Adipose tissue (tissue), 3 donors: ENCODE data around the gene CARD19. TPM values are rescaled to one million over a fixed set of nuclear protein-coding genes. Genes with fewer than 3 reads are reported as not detected.

Source experiments
- H3K27ac ChIP-seq: one replicate; pipeline ENCODE4 v1.5.1; 2013; ENCODE audit warnings: low read depth, low read length
- WGBS, 3 donors: extraction: QIAGEN DNeasy Blood & Tissue Kit; methylation state at CpG; one replicate each; pipeline ENCODE4 v1.1.7; 2013; 5-methylcytosine and 5-hydroxymethylcytosine counted together
- polyA plus RNA-seq, 3 donors: library from polyadenylated mRNA; stranded (reverse); fragments of 200-250 nt; gene quantifications; one replicate each; pipeline ENCODE4 v1.2.3, GENCODE V29; 2013
- donor health status: healthy with polysubstance abuse.
- donor health status: Bipolar disorder and iron deficiency.
- donor health status: healthy.

The CARD19 gene
- polyA plus RNA-seq, 3 donors, result 12.5 to 43.7 (median 26.3) TPM

- H3K27ac ChIP-seq, result no peak overlapping the region
- WGBS, 3 donors, result 16 to 20% (median 16%) methylated on average over 19 of the region's 19 CpGs
These were observed 63.8 kb downstream of the CARD19 start for GRCh38 chr9:93159601-93160471.

DNA sequence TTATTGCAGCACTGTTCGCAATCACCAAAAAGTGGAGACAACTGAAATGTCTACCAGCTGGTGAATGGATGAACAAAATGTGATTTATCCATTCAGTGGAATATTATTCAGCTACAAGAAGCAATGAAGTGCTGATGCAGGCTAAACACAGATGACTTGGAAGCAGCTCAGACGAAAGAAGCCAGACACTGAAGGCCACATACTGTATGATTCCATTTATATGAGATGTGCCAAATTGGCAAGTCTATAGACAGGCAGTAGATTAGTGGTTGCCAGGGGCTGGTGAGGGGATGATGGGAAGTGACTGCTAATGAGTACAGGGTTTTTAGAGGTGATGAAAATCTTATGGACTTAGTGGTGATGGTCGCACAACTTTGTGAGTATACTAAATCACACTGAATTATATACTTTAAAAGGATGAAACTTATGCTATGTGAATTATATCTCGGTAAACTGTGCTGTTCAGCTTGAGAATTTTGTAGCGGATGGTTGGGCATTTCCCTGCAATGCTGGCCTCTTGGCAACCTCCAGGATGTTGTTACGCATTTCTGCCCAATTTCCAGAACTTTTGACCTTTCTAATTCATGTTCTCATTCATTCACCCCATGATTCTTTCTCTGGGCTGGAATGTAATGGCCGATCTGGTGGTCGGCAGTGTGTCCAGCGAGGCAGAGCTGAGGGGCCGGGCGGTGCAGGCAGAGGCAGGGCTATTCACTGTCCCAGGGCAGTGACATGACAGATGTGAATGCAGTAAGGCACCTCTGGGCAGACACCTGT lies 66.0 kb downstream of the CARD19 start:
- H3K27ac ChIP-seq, result no peak overlapping the region
- WGBS, 3 donors, result 69 to 75% (median 74%) methylated on average over 11 of the region's 11 CpGs

Other genes starting within 250 kb of the CARD19 start
- gene ZNF484, start 218.2 kb upstream of the CARD19 start, polyA plus RNA-seq, result 1 to 10 TPM in 1 of 3 donors, under 1 TPM in 2; 0.79 to 1.4 (median 0.81) TPM
- gene FGD3, start 148.7 kb upstream of the CARD19 start, polyA plus RNA-seq, result 1 to 10 TPM; 5.0 to 7.7 (median 7.0) TPM
- gene SUSD3, start 37.5 kb upstream of the CARD19 start, polyA plus RNA-seq, result 1 to 10 TPM in 2 of 3 donors, under 1 TPM in 1; 0.93 to 4.8 (median 2.5) TPM
- 100 to 1,000 TPM in 1 of 3 donors, 10 to 100 TPM in 2; 22.3 to 100 (median 82.1) TPM for gene NINJ1, start 38.0 kb downstream of the CARD19 start, polyA plus RNA-seq
- 10 to 100 TPM in 1 of 3 donors, 1 to 10 TPM in 2; 1.3 to 22.2 (median 1.3) TPM for gene WNK2, start 87.9 kb downstream of the CARD19 start, polyA plus RNA-seq